GM23338 (cell line): ENCODE measurements around the gene PDE4C. TPM values are rescaled to one million over a fixed set of nuclear protein-coding genes. Genes with fewer than 3 reads are reported as not detected.

ENCODE experiments used
- ATAC-seq: fragments of 200-7000 bp; cut with Tn5 transposase; 3 replicates; pipeline ENCODE4 v1.9.1; 2020
- DNase-seq: peaks from one replicate; pipeline ENCODE4 v3.0.0-alpha.2; 2015; ENCODE audit warnings: low spot score
- H2AFZ ChIP-seq: fragments of 200-600 bp; sonication (generic); 2 replicates; pipeline ENCODE4 v1.8.0; 2016; ENCODE audit warnings: antibody characterized with exemption, mild to moderate bottlenecking, moderate library complexity
- H3F3A ChIP-seq: fragments of 200-600 bp; sonication (generic); replicated peaks from 2 replicates; pipeline ENCODE4 v1.8.0; 2017; ENCODE audit warnings: antibody characterized with exemption, mixed run types, low read depth
- H3K27ac ChIP-seq: fragments of 200-600 bp; sonication (generic); 2 replicates; pipeline ENCODE4 v1.6.1; 2016; ENCODE audit warnings: low read depth
- H3K27me3 ChIP-seq: fragments of 200-600 bp; sonication (generic); 2 replicates; pipeline ENCODE4 v1.8.0; 2016; ENCODE audit warnings: mild to moderate bottlenecking, mixed run types, moderate library complexity; ENCODE audit not compliant: insufficient read depth
- H3K36me3 ChIP-seq: fragments of 200-600 bp; sonication (generic); 2 replicates; pipeline ENCODE4 v1.8.0; 2016; ENCODE audit warnings: mild to moderate bottlenecking; ENCODE audit not compliant: insufficient read depth
- H3K4me1 ChIP-seq: fragments of 200-600 bp; sonication (generic); 2 replicates; pipeline ENCODE4 v1.8.0; 2016; ENCODE audit warnings: mild to moderate bottlenecking, moderate library complexity; ENCODE audit not compliant: insufficient read depth
- H3K4me2 ChIP-seq: fragments of 200-600 bp; sonication (generic); 2 replicates; pipeline ENCODE4 v1.7.1; 2017; ENCODE audit warnings: mixed run types
- H3K4me3 ChIP-seq: fragments of 200-600 bp; sonication (generic); 2 replicates; pipeline ENCODE4 v1.6.1; 2016; ENCODE audit warnings: mixed run types
- H3K79me2 ChIP-seq: fragments of 200-600 bp; sonication (generic); replicated peaks from 2 replicates; pipeline ENCODE4 v1.8.0; 2017; ENCODE audit warnings: mild to moderate bottlenecking; ENCODE audit not compliant: insufficient read depth
- H3K9me2 ChIP-seq: fragments of 200-600 bp; sonication (generic); 2 replicates; pipeline ENCODE4 v1.8.0; 2017; ENCODE audit not compliant: insufficient read depth
- H4K20me1 ChIP-seq: fragments of 200-600 bp; sonication (generic); replicated peaks from 2 replicates; pipeline ENCODE4 v1.8.0; 2017; ENCODE audit warnings: mild to moderate bottlenecking; ENCODE audit not compliant: insufficient read depth
- H3K27ac Mint-ChIP-seq: 2 replicates; pipeline ENCODE4 v1.8.0; 2020; ENCODE audit warnings: inconsistent platforms, mild to moderate bottlenecking, moderate library complexity, mixed read lengths
- H3K27me3 Mint-ChIP-seq: 3 replicates; pipeline ENCODE4 v1.8.0; 2022; ENCODE audit warnings: low read depth, mild to moderate bottlenecking, moderate library complexity, mixed read lengths, inconsistent platforms; ENCODE audit not compliant: insufficient read depth, poor library complexity
- H3K36me3 Mint-ChIP-seq: 3 replicates; pipeline ENCODE4 v1.8.0; 2021; ENCODE audit warnings: low read depth, mild to moderate bottlenecking, inconsistent platforms, moderate library complexity, mixed read lengths
- H3K4me1 Mint-ChIP-seq: 3 replicates; pipeline ENCODE4 v1.8.0; 2020; ENCODE audit warnings: mild to moderate bottlenecking, inconsistent platforms, mixed read lengths
- H3K4me3 Mint-ChIP-seq: 3 replicates; pipeline ENCODE4 v1.8.0; 2021; ENCODE audit warnings: moderate library complexity, mild to moderate bottlenecking, inconsistent platforms, mixed read lengths
- H3K9me3 Mint-ChIP-seq: 3 replicates; pipeline ENCODE4 v1.8.0; 2020; ENCODE audit warnings: moderate library complexity, mild to moderate bottlenecking, inconsistent platforms, mixed read lengths
- JUNB ChIP-seq: IDR thresholded peaks from one replicate; pipeline ENCODE4 v1.6.1; 2016; ENCODE audit warnings: antibody characterized with exemption; ENCODE audit not compliant: unreplicated experiment
- NANOG ChIP-seq: IDR thresholded peaks from 2 replicates; pipeline ENCODE4 v1.6.1; 2016; ENCODE audit warnings: antibody characterized with exemption, borderline replicate concordance
- ZNF462 ChIP-seq: fragments of 250-450 bp; sonication (Bioruptor Pico); IDR thresholded peaks from 2 replicates; pipeline ENCODE4 v1.5.0; 2020; ENCODE audit warnings: mild to moderate bottlenecking, moderate library complexity
- polyA plus RNA-seq: library from polyadenylated mRNA; unstranded; fragments of >200 nt; fragmentation: Nextera tagmentation; extraction: Ambion mirVana; gene quantifications from 2 replicates; pipeline ENCODE4 v1.2.1, GENCODE V29; 2016
- total RNA-seq: library from RNA; depleted of rRNA; stranded (reverse); fragments of >200 nt; shearing (Covaris generic); gene quantifications from 2 replicates; pipeline ENCODE4 v1.2.3, GENCODE V29; 2014

Gene PDE4C
- total and polyA plus RNA-seq, 2 experiments from 2014 or later, result 1.6 to 3.6 TPM

GRCh38 chr19:18216789-18217188 lies 9.4 kb downstream of the PDE4C start:
- Mint-ChIP-seq H3K27me3 (peaks cover 13% of the 10 kb centered on the region), H3K36me3 (no peaks in the 10 kb centered on the region)

More at GRCh38 chr19:18216789-18217188, 9.4 kb downstream of the PDE4C start:
- TF ChIP-seq JUNB (no peak), ZNF462 (no peak), NANOG (no peak)
- H3K36me3 ChIP-seq, result no peaks in the 10 kb centered on the region
- Mint-ChIP-seq H3K27ac (no peak overlapping the region), H3K4me3 (no peak overlapping the region), H3K4me1 (peaks cover 13% of the 10 kb centered on the region), H3K9me3 (0 out of 3 replicates have a peak, but pooled peaks cover 3% of the 10 kb centered on the region)
- no peak overlapping the region for H3K27ac ChIP-seq
- H3F3A ChIP-seq, result 0 out of 2 replicates have a peak, but pooled peaks cover 8% of the 10 kb centered on the region
- H3K9me2 ChIP-seq, result no peaks in the 10 kb centered on the region
- H4K20me1 ChIP-seq, result no peaks in the 10 kb centered on the region
- H3K4me1 ChIP-seq, result peaks cover 7% of the 10 kb centered on the region; the same call in 1 of the 2 replicates
- DNase-seq (no peak), ATAC-seq (no peak)
- no peak overlapping the region for H2AFZ ChIP-seq
- H3K4me3 ChIP-seq, result no peak overlapping the region
- H3K4me2 ChIP-seq, result no peak overlapping the region
- H3K79me2 ChIP-seq, result no peaks in the 10 kb centered on the region
- no peaks in the 10 kb centered on the region for H3K27me3 ChIP-seq
